Endothelial cell of umbilical vein (primary cell): ENCODE data around the gene FLNB. TPM values are rescaled to one million over a fixed set of nuclear protein-coding genes. Genes with fewer than 3 reads are reported as not detected.

Source experiments
- BruUV-seq: library from RNA; stranded (reverse); fragments of 400-500 nt; replicated peaks from 2 replicates; lab custom pipeline; 2021; lab: Mats Ljungman, UMichigan
- CTCF ChIA-PET: fragments of 300-600, 350-600 bp; sonication (Branson Sonifier 250); formaldehyde crosslinking; loops from one replicate; lab custom pipeline; 2021; ENCODE audit warnings: antibody characterized with exemption, inconsistent platforms; lab: Charles Lee
- POLR2A ChIA-PET: fragments of 300-600, 350-600 bp; sonication (Branson Sonifier 250); formaldehyde crosslinking; loops from one replicate; lab custom pipeline; 2021; ENCODE audit warnings: antibody characterized with exemption, inconsistent platforms; lab: Charles Lee
- DNase-seq: peaks from one replicate; pipeline ENCODE4 v3.0.0-alpha.2; 2011; ENCODE audit warnings: low read depth, low spot score
- FAIRE-seq: peaks from 2 replicates; lab custom pipeline; 2011; peaks lifted over from hg19 to GRCh38; lab: Jason Lieb, UNC
- H2AFZ ChIP-seq: 2 replicates; pipeline ENCODE4 v1.6.0; 2012; ENCODE audit warnings: low read depth, low read length, control low read depth, inconsistent platforms
- H3K27ac ChIP-seq: 2 replicates; pipeline ENCODE4 v1.5.1; 2011; ENCODE audit warnings: low read depth, mild to moderate bottlenecking, control low read depth, low read length, moderate library complexity; ENCODE audit not compliant: insufficient read depth
- H3K27me3 ChIP-seq, 2 experiments: 2 replicates each; pipeline versions ENCODE4 v1.6.0 to v1.6.1; 2011; ENCODE audit warnings: low read length in 2 of 2, mixed read lengths in 1 of 2; ENCODE audit not compliant: control insufficient read depth in 2 of 2, insufficient read depth in 2 of 2
- H3K36me3 ChIP-seq, 2 experiments: 2 replicates in 1 of 2; 3 replicates in 1 of 2; pipeline ENCODE4 v1.5.1; 2011; ENCODE audit warnings: low read length in 2 of 2, mild to moderate bottlenecking in 1 of 2, moderate library complexity in 1 of 2; ENCODE audit not compliant: control insufficient read depth in 2 of 2, insufficient read depth in 2 of 2; ENCODE audit errors: extremely low read depth in 1 of 2
- H3K4me1 ChIP-seq: 3 replicates; pipeline ENCODE4 v1.5.1; 2011; ENCODE audit warnings: mild to moderate bottlenecking, low read length; ENCODE audit not compliant: control insufficient read depth, insufficient read depth; ENCODE audit errors: extremely low read depth
- H3K4me2 ChIP-seq: 2 replicates; pipeline ENCODE4 v1.6.1; 2011; ENCODE audit warnings: low read length, control low read depth, mixed read lengths; ENCODE audit not compliant: insufficient read depth
- H3K4me3 ChIP-seq, 3 experiments: fragments of 200-600 bp in 1 of 3; sonication (generic), shearing (Covaris generic) in 1 of 3; replicated peaks in 1 of 3; 2 replicates each; pipeline ENCODE4 v1.5.1; 2011 to 2016; ENCODE audit warnings: control low read depth in 3 of 3, low read length in 3 of 3, mild to moderate bottlenecking in 2 of 3, inconsistent platforms in 1 of 3, low read depth in 1 of 3, moderate library complexity in 1 of 3; ENCODE audit not compliant: insufficient read depth in 1 of 3
- H3K79me2 ChIP-seq: 2 replicates; pipeline ENCODE4 v1.6.0; 2012; ENCODE audit warnings: low read length, inconsistent platforms; ENCODE audit not compliant: control insufficient read depth, insufficient read depth
- H3K9ac ChIP-seq: replicated peaks from 2 replicates; pipeline ENCODE3; 2011; ENCODE audit warnings: low read length, control low read depth; ENCODE audit not compliant: insufficient read depth; ENCODE audit errors: extremely low read depth
- H3K9me1 ChIP-seq: replicated peaks from 3 replicates; pipeline ENCODE4 v1.6.0; 2011; ENCODE audit warnings: mild to moderate bottlenecking, low read length; ENCODE audit not compliant: control insufficient read depth, insufficient read depth; ENCODE audit errors: extremely low read depth
- H3K9me3 ChIP-seq: replicated peaks from 2 replicates; pipeline ENCODE4 v1.5.1; 2012; ENCODE audit warnings: low read length, inconsistent platforms; ENCODE audit not compliant: control insufficient read depth, insufficient read depth
- H4K20me1 ChIP-seq: replicated peaks from 2 replicates; pipeline ENCODE3; 2011; ENCODE audit warnings: mild to moderate bottlenecking, low read length; ENCODE audit not compliant: control insufficient read depth, insufficient read depth; ENCODE audit errors: extremely low read depth
- JUN ChIP-seq: IDR thresholded peaks from 2 replicates; pipeline ENCODE4 v1.6.1; 2011; ENCODE audit warnings: borderline replicate concordance, low read depth; ENCODE audit not compliant: insufficient read length, insufficient read depth
- POLR2A ChIP-seq: IDR thresholded peaks from 2 replicates; pipeline ENCODE4 v1.6.1; 2012; ENCODE audit warnings: low read depth, mild to moderate bottlenecking, control low read depth, low read length
- POLR2AphosphoS5 ChIP-seq: IDR thresholded peaks from 2 replicates; pipeline ENCODE4 v1.6.1; 2012; ENCODE audit warnings: low read depth, mild to moderate bottlenecking, control low read depth, low read length, moderate library complexity; ENCODE audit not compliant: insufficient read depth
- dilution Hi-C: fragments of 300-500 bp; cut with MboI; formaldehyde crosslinking; loops from one replicate; pipeline ENCODE4 v1.15.0; 2019; ENCODE audit warnings: low sequenced_read_pairs; ENCODE audit not compliant: extremely low pct_ligation_motif_present
- intact Hi-C: fragments of 100-400 bp; cut with micrococcal nuclease; formaldehyde crosslinking; loops from one replicate; pipeline ENCODE4 v1.10.0; 2022
- polyA plus RNA-seq, 4 experiments: library from polyadenylated mRNA; depleted of rRNA in 3 of 4; stranded (reverse) in 3 of 4; unstranded in 1 of 4; fragments of >200 nt; gene quantifications; 2 replicates each; pipeline versions ENCODE4 v1.2.1 to v1.2.3, GENCODE V29; 2011 to 2012; ENCODE audit warnings: missing spikeins in 1 of 4
- total RNA-seq: library from RNA; stranded (reverse); gene quantifications from 2 replicates; pipeline ENCODE4 v1.2.3, GENCODE V29; 2021
- TF ChIP-seq, protein P1 (sequence below), 2 donors: IDR thresholded peaks; 1 replicate in 1 of 2; 2 replicates in 1 of 2; pipeline ENCODE4 v1.5.1; 2011; ENCODE audit warnings: low read length in 2 of 2, mild to moderate bottlenecking in 2 of 2, moderate library complexity in 2 of 2, control low read depth in 1 of 2, inconsistent platforms in 1 of 2, low read depth in 1 of 2; ENCODE audit not compliant: insufficient read depth in 1 of 2; ENCODE audit errors: extremely low read depth in 1 of 2

The FLNB gene
- total and polyA plus RNA-seq, 2 donors (not counting 3 experiments of a cell fraction or from before 2014, with no cell fraction given), result 479 to 670 TPM

DNA sequence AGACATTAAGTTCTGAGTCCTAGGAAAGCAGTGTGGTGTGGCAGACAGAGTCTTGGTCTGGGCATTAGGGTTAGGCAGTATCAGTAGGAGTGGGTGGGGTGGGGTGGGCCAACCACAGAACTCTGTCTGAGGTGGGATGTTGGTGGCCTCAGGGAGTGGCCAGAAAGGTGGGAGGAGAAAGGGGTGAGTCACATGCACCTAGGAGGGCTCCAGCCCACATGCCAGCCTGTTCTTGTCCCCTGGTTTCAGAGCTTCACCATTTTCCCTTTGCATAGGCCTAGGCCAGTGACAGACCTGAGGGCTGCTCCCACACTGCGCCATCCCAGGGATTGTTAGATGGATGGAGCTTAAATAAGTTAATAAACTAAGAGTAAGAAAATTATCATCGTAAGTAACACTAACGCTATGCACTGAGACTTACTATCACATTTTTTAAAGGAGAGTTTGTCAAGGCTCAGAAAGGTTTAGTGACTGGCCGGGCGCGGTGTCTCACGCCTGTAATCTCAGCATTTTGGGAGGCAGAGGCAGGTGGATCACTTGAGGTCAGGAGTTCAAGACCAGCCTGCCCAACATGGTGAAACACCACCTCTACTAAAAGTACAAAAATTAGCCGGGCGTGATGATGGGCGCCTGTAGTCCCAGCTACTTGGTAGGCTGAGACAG is 168.7 kb downstream of the FLNB start:
- no peak overlapping the region for H2AFZ ChIP-seq
- dilution Hi-C loops (no loop called here), intact Hi-C loops (loop anchor here (2.0 to 5.0 kb wide), 2 partner anchors 40 to 225 kb away; no protein-coding TSS in a partner anchor)
- DNase-seq (no peak), FAIRE-seq (no peak)
- H3K4me1 ChIP-seq, result peaks cover 39% of the 10 kb centered on the region
- H3K9me3 ChIP-seq, result no peaks in the 10 kb centered on the region
- BruUV-seq, result no TSS peak
- POLR2A ChIA-PET, result interaction anchor here (0.6 kb wide), 1 partner anchor 980 kb away, joined by 6 read pairs; no protein-coding TSS in a partner anchor
- TF ChIP-seq POLR2A (peak; percentile 12), POLR2AphosphoS5 (peak; percentile 62), JUN (no peak)
- H3K36me3 ChIP-seq, result peaks cover 0 to 2% of the 10 kb centered on the region in 2 experiments
- no peak overlapping the region for H3K4me2 ChIP-seq
- H4K20me1 ChIP-seq, result no peaks in the 10 kb centered on the region
- H3K9ac ChIP-seq, result no peak overlapping the region
- H3K79me2 ChIP-seq, result no peaks in the 10 kb centered on the region
- no peaks in the 10 kb centered on the region for H3K9me1 ChIP-seq
- no peaks in the 10 kb centered on the region for H3K27me3 ChIP-seq
- H3K27ac ChIP-seq, result no peak overlapping the region
- CTCF ChIA-PET, result interaction anchor here (0.6 to 6.6 kb wide), 26 partner anchors 9 to 423 kb away, joined by 3 to 80 read pairs (median 5); partner anchors contain the start of genes DNASE1L3, FLNB, HTD2 and RPP14
- H3K4me3 ChIP-seq, result no peak overlapping the region

DNA sequence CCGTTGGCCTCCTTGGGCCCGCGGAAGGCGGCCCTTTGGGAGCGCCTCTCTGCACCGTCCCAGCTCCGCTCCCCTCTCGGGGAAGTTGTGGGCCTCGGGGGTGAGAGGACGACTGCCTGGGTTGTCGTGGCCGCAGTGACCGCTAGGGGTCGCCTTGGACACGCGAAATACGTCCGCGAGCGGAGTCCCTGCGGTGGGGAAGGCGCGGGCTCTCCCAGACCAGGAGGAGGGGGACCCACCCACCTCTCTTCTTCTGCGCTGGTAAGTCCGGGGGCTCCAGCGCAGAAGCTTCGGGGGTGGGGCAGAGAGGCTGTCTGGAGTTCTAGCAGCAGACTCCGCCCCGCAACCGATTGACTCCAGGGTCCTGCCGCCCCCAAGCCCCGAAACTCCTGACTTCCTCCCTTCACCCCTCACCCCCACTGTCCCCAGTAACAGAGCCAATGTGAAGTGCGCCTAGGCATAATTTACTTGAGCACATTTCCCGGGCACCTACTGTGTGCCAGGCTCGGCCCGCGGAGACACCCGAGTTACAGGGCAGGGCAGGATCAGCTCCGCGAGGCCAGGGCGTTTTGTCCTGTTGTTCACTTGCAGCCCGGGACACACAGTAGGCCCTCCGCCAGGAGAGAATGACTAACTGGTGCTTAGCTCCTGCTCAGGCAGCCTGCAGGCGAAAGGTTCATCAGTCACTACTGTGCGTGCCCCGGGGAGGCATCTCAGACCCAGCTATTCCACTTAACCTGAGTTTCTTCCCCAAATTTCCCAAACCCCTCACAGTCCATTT is 169.7 kb downstream of the FLNB start:
- Histone ChIP-seq H3K9me1 (no peaks in the 10 kb centered on the region), H3K9ac (peak overlapping the region; percentile 26), H3K4me3 (peak overlapping the region in 2 of 3 experiments; percentile 8 to 22), H3K27me3 (no peaks in the 10 kb centered on the region), H3K27ac (no peak overlapping the region), H3K4me2 (peak overlapping the region; percentile 31), H4K20me1 (no peaks in the 10 kb centered on the region), H3K9me3 (no peaks in the 10 kb centered on the region), H3K4me1 (peaks cover 34% of the 10 kb centered on the region), H2AFZ (peak overlapping the region; percentile 60), H3K79me2 (no peaks in the 10 kb centered on the region), H3K36me3 (no peaks in the 10 kb centered on the region)
- ChIA-PET CTCF (interaction anchor here (0.6 to 6.6 kb wide), 28 partner anchors 10 to 424 kb away, joined by 3 to 80 read pairs (median 5); partner anchors contain the start of genes DNASE1L3, HTD2 and RPP14), POLR2A (interaction anchor here (0.6 kb wide), 1 partner anchor 981 kb away, joined by 6 read pairs; no protein-coding TSS in a partner anchor)
- no TSS peak for BruUV-seq
- TF ChIP-seq POLR2A (peak; percentile 36), JUN (no peak), POLR2AphosphoS5 (peak; percentile 69)
- TF ChIP-seq, protein P1, sequence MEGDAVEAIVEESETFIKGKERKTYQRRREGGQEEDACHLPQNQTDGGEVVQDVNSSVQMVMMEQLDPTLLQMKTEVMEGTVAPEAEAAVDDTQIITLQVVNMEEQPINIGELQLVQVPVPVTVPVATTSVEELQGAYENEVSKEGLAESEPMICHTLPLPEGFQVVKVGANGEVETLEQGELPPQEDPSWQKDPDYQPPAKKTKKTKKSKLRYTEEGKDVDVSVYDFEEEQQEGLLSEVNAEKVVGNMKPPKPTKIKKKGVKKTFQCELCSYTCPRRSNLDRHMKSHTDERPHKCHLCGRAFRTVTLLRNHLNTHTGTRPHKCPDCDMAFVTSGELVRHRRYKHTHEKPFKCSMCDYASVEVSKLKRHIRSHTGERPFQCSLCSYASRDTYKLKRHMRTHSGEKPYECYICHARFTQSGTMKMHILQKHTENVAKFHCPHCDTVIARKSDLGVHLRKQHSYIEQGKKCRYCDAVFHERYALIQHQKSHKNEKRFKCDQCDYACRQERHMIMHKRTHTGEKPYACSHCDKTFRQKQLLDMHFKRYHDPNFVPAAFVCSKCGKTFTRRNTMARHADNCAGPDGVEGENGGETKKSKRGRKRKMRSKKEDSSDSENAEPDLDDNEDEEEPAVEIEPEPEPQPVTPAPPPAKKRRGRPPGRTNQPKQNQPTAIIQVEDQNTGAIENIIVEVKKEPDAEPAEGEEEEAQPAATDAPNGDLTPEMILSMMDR (IDR thresholded peaks at IDR 0.05; ENCODE audit: extremely low read depth in 1 of 2, insufficient read depth in 1 of 2, low read depth in 1 of 2, low read length in 2 of 2), result peak; percentile 89 to 97
- intact Hi-C loops (loop anchor here (2.0 to 5.0 kb wide), 2 partner anchors 39 to 226 kb away; no protein-coding TSS in a partner anchor), dilution Hi-C loops (no loop called here)
- DNase-seq (peak; percentile 79), FAIRE-seq (peak; percentile 67)
